H1 (cell line): Measurements from ENCODE around the gene DUOXA1. TPM values are rescaled to one million over a fixed set of nuclear protein-coding genes. Genes with fewer than 3 reads are reported as not detected.
A peak's percentile ranks its signal among the peaks of the same experiment; 100 is the strongest.

Experiments
- CTCF ChIA-PET: fragments of 300-600 bp; sonication (Branson Sonifier 250); formaldehyde crosslinking; loops from one replicate; lab custom pipeline; 2021; ENCODE audit not compliant: partially characterized antibody; lab: Charles Lee
- POLR2A ChIA-PET: fragments of 300-600 bp; sonication (Branson Sonifier 250); formaldehyde crosslinking; loops from one replicate; lab custom pipeline; 2021; ENCODE audit warnings: inconsistent platforms; ENCODE audit not compliant: partially characterized antibody; lab: Charles Lee
- DNase-seq, 2 experiments: peaks; one replicate each; pipeline versions ENCODE4 v3.0.0 to v3.0.0-alpha.2; 2010 to 2022; ENCODE audit warnings: low spot score in 2 of 2, low read depth in 1 of 2, mixed read lengths in 1 of 2
- FAIRE-seq: peaks from 2 replicates; lab custom pipeline; 2011; peaks lifted over from hg19 to GRCh38; lab: Jason Lieb, UNC
- H2AFZ ChIP-seq: 2 replicates; pipeline ENCODE4 v1.8.1; 2012; ENCODE audit warnings: low read length, inconsistent platforms
- H2AK5ac ChIP-seq: 2 replicates; pipeline ENCODE4 v1.6.1; 2013; ENCODE audit warnings: low read depth, low read length
- H2BK120ac ChIP-seq: replicated peaks from 2 replicates; pipeline ENCODE3; 2013; ENCODE audit warnings: low read depth, low read length, inconsistent platforms
- H2BK12ac ChIP-seq: 2 replicates; pipeline ENCODE4 v1.6.1; 2013; ENCODE audit warnings: low read depth, low read length
- H2BK15ac ChIP-seq: 2 replicates; pipeline ENCODE4 v1.6.1; 2013; ENCODE audit warnings: low read length
- H2BK20ac ChIP-seq: 2 replicates; pipeline ENCODE4 v1.6.1; 2013; ENCODE audit warnings: low read length
- H2BK5ac ChIP-seq: 2 replicates; pipeline ENCODE4 v1.6.1; 2013; ENCODE audit warnings: low read depth, low read length
- H3K14ac ChIP-seq: 2 replicates; pipeline ENCODE4 v1.6.1; 2013; ENCODE audit warnings: inconsistent platforms; ENCODE audit not compliant: insufficient read length
- H3K18ac ChIP-seq: 2 replicates; pipeline ENCODE4 v1.6.1; 2013; ENCODE audit warnings: low read length; ENCODE audit errors: extremely low read depth
- H3K23ac ChIP-seq: 2 replicates; pipeline ENCODE4 v1.6.1; 2013; ENCODE audit warnings: inconsistent platforms; ENCODE audit not compliant: insufficient read length
- H3K23me2 ChIP-seq: 2 replicates; pipeline ENCODE4 v1.6.1; 2013; ENCODE audit warnings: low read depth, low read length
- H3K27ac ChIP-seq: 2 replicates; pipeline ENCODE4 v1.6.1; 2011; ENCODE audit warnings: low read depth, low read length, inconsistent platforms
- H3K27me3 ChIP-seq, 4 experiments: replicated peaks in 1 of 4; 1 replicate in 1 of 4; 2 replicates in 3 of 4; pipeline versions ENCODE4 v1.6.1 to v1.8.1; 2011 to 2013; ENCODE audit warnings: low read length in 3 of 4, mild to moderate bottlenecking in 3 of 4, inconsistent platforms in 2 of 4, mixed read lengths in 2 of 4, moderate library complexity in 1 of 4; ENCODE audit not compliant: control insufficient read depth in 3 of 4, insufficient read depth in 3 of 4; ENCODE audit errors: extremely low read depth in 1 of 4
- H3K36me3 ChIP-seq, 4 experiments: 2 replicates each; pipeline versions ENCODE4 v1.6.1 to v1.8.1; 2011 to 2013; ENCODE audit warnings: mild to moderate bottlenecking in 4 of 4, low read length in 3 of 4, moderate library complexity in 2 of 4, control low read depth in 1 of 4, inconsistent platforms in 1 of 4; ENCODE audit not compliant: insufficient read depth in 4 of 4, control insufficient read depth in 2 of 4
- H3K4ac ChIP-seq: replicated peaks from 2 replicates; pipeline ENCODE3; 2013; ENCODE audit warnings: low read length, low read depth, mixed read lengths, inconsistent platforms; ENCODE audit not compliant: insufficient read length
- H3K4me1 ChIP-seq, 4 experiments: replicated peaks in 1 of 4; 1 replicate in 1 of 4; 2 replicates in 3 of 4; pipeline versions ENCODE4 v1.6.1 to v1.8.1; 2011 to 2013; ENCODE audit warnings: low read length in 3 of 4, inconsistent platforms in 2 of 4, mixed read lengths in 1 of 4; ENCODE audit not compliant: insufficient read depth in 4 of 4, control insufficient read depth in 3 of 4
- H3K4me2 ChIP-seq, 2 experiments: 2 replicates each; pipeline versions ENCODE4 v1.6.1 to v1.8.1; 2011 to 2013; ENCODE audit warnings: low read depth in 2 of 2, low read length in 2 of 2, control low read depth in 1 of 2, inconsistent platforms in 1 of 2, mild to moderate bottlenecking in 1 of 2; ENCODE audit not compliant: insufficient read depth in 1 of 2
- H3K4me3 ChIP-seq, 4 experiments: fragments of 200-600, 300-600 bp in 1 of 4; sonication (generic), shearing (Covaris generic), sonication (Bioruptor Twin) in 1 of 4; 2 replicates each; pipeline versions ENCODE4 v1.5.1 to v1.8.1; 2011 to 2016; ENCODE audit warnings: low read length in 4 of 4, low read depth in 3 of 4, control low read depth in 2 of 4, inconsistent platforms in 2 of 4, mild to moderate bottlenecking in 2 of 4, mixed read lengths in 1 of 4, moderate library complexity in 1 of 4; ENCODE audit not compliant: insufficient read depth in 2 of 4; ENCODE audit errors: extremely low read depth in 1 of 4
- H3K56ac ChIP-seq: replicated peaks from 2 replicates; pipeline ENCODE3; 2013; ENCODE audit warnings: low read depth, mild to moderate bottlenecking, mixed read lengths, low read length, inconsistent platforms; ENCODE audit not compliant: insufficient read length
- H3K79me1 ChIP-seq: 2 replicates; pipeline ENCODE4 v1.6.1; 2013; ENCODE audit warnings: low read depth, low read length, control low read depth
- H3K79me2 ChIP-seq, 2 experiments: 2 replicates each; pipeline versions ENCODE4 v1.6.1 to v1.8.1; 2012 to 2013; ENCODE audit warnings: low read length in 2 of 2, mild to moderate bottlenecking in 2 of 2, inconsistent platforms in 1 of 2; ENCODE audit not compliant: insufficient read depth in 2 of 2, control insufficient read depth in 1 of 2
- H3K9ac ChIP-seq, 4 experiments: replicated peaks in 1 of 4; 1 replicate in 1 of 4; 2 replicates in 3 of 4; pipeline versions ENCODE4 v1.6.1 to v1.8.1; 2011 to 2013; ENCODE audit warnings: low read depth in 3 of 4, low read length in 3 of 4, control low read depth in 2 of 4, mild to moderate bottlenecking in 2 of 4, moderate library complexity in 2 of 4, inconsistent platforms in 1 of 4; ENCODE audit errors: extremely low read depth in 1 of 4
- H3K9me3 ChIP-seq, 2 experiments: 2 replicates each; pipeline versions ENCODE4 v1.6.1 to v1.8.1; 2012 to 2013; ENCODE audit warnings: mild to moderate bottlenecking in 2 of 2, moderate library complexity in 2 of 2, control low read depth in 1 of 2, inconsistent platforms in 1 of 2, low read depth in 1 of 2, low read length in 1 of 2, mixed read lengths in 1 of 2; ENCODE audit not compliant: insufficient read depth in 2 of 2
- H4K20me1 ChIP-seq, 2 experiments: replicated peaks in 1 of 2; 2 replicates each; pipeline versions ENCODE3 to v1.8.1; 2011 to 2013; ENCODE audit warnings: inconsistent platforms in 2 of 2, low read length in 2 of 2, mild to moderate bottlenecking in 1 of 2; ENCODE audit not compliant: insufficient read depth in 2 of 2, control insufficient read depth in 1 of 2
- H4K5ac ChIP-seq: 2 replicates; pipeline ENCODE4 v1.6.1; 2013; ENCODE audit warnings: low read length, low read depth, mixed read lengths, inconsistent platforms; ENCODE audit not compliant: insufficient read length
- H4K8ac ChIP-seq: 2 replicates; pipeline ENCODE4 v1.8.0; 2013; ENCODE audit warnings: mild to moderate bottlenecking, moderate library complexity, low read length, inconsistent platforms; ENCODE audit not compliant: insufficient read depth; ENCODE audit errors: extremely low read depth
- H4K91ac ChIP-seq: replicated peaks from 2 replicates; pipeline ENCODE3; 2013; ENCODE audit warnings: low read length, mixed read lengths, inconsistent platforms; ENCODE audit not compliant: insufficient read length
- CEBPB ChIP-seq: IDR thresholded peaks from 2 replicates; pipeline ENCODE4 v1.6.1; 2012; ENCODE audit warnings: low read depth, low read length
- GABPA ChIP-seq: IDR thresholded peaks from 2 replicates; pipeline ENCODE4 v1.6.1; 2011; ENCODE audit warnings: mild to moderate bottlenecking, low read length, moderate library complexity, borderline replicate concordance; ENCODE audit not compliant: insufficient read depth
- SAP30 ChIP-seq: fragments of 300-600 bp; sonication (generic); IDR thresholded peaks from 2 replicates; pipeline ENCODE4 v1.7.1; 2012; ENCODE audit warnings: low read length, moderate library complexity, mild to moderate bottlenecking, inconsistent platforms; ENCODE audit not compliant: insufficient read depth, insufficient replicate concordance
- WGBS, 2 experiments: shearing (Covaris generic) in 1 of 2; methylation state at CpG; one replicate each; pipeline versions ENCODE4 v1.1.6 to v1.1.7; 2013 to 2015; ENCODE audit warnings: low lambda C conversion rate in 2 of 2, mixed read lengths in 2 of 2, inconsistent platforms in 1 of 2, low coverage in 1 of 2, missing lambda C conversion rate in 1 of 2; ENCODE audit not compliant: insufficient replicate concordance in 2 of 2, insufficient coverage in 1 of 2, insufficient read length in 1 of 2; ENCODE audit errors: extremely low coverage in 1 of 2, missing lambda C conversion rate in 1 of 2; 5-methylcytosine and 5-hydroxymethylcytosine counted together
- polyA plus RNA-seq, 7 experiments: library from polyadenylated mRNA; depleted of rRNA in 3 of 7; stranded (reverse) in 5 of 7; unstranded in 2 of 7; fragments of >200 nt in 5 of 7; fragments of 200-250 nt in 2 of 7; gene quantifications; 1 replicate in 5 of 7; 2 replicates in 1 of 7; 4 replicates in 1 of 7; pipeline versions ENCODE4 v1.2.1 to v1.2.3, GENCODE V29; 2011 to 2013; ENCODE audit warnings: missing spikeins in 2 of 7, mixed read lengths in 2 of 7
- total RNA-seq: library from RNA; stranded (reverse); fragmentation: NEBNext Ultra II Directional; extraction: Animal tissue kit (Norgen Biotek cat#: 25700); gene quantifications from 2 replicates; pipeline ENCODE4 v1.2.1, GENCODE V29; 2021

The DUOXA1 gene
- total and polyA plus RNA-seq, 2 of the 8 experiments (the other 6 are each of a cell fraction or from before 2014, with no cell fraction given): 0.18 TPM; not detected in 1

GRCh38 chr15:45132844-45133560 lies 3.3 kb upstream of the DUOXA1 start:
- Histone ChIP-seq H3K4me1 (peaks cover 0 to 10% (median 6%) of the 10 kb centered on the region in 4 experiments; a peak in 5 of 7 replicates), H2AK5ac (no peak overlapping the region), H2AFZ (no peak overlapping the region), H3K4ac (no peak overlapping the region), H3K79me2 (no peaks in the 10 kb centered on the region), H2BK15ac (no peak overlapping the region; the same call in 1 of the 2 replicates), H4K20me1 (peaks cover 0 to 2% of the 10 kb centered on the region in 2 experiments), H3K27me3 (peaks cover 78 to 93% (median 86%) of the 10 kb centered on the region in 4 experiments), H3K9ac (no peak overlapping the region), H3K14ac (no peak overlapping the region), H4K91ac (no peak overlapping the region), H3K27ac (no peak overlapping the region), H3K23me2 (peaks cover 5% of the 10 kb centered on the region; the same call in 1 of the 2 replicates), H3K4me2 (no peak overlapping the region), H4K5ac (no peak overlapping the region), H2BK12ac (peak overlapping the region; percentile 43; the same call in 1 of the 2 replicates), H3K23ac (no peak overlapping the region), H2BK5ac (no peak overlapping the region), H2BK120ac (no peak overlapping the region), H3K9me3 (no peaks in the 10 kb centered on the region), H2BK20ac (no peak overlapping the region), H3K79me1 (no peaks in the 10 kb centered on the region), H3K36me3 (no peaks in the 10 kb centered on the region), H4K8ac (no peak overlapping the region), H3K56ac (no peak overlapping the region), H3K4me3 (no peak overlapping the region), H3K18ac (no peak overlapping the region)
- TF ChIP-seq SAP30: no peak
- no peak for TF ChIP-seq CEBPB
- TF ChIP-seq GABPA: no peak
- ChIA-PET CTCF (interaction anchor here (0.6 to 7.9 kb wide), 8 partner anchors 9 to 1128 kb away, joined by 3 to 45 read pairs (median 7); partner anchors contain the start of genes DUOX2 and DUOXA2), POLR2A (interaction anchor here (1.9 kb wide), 1 partner anchor 17 kb away, joined by 4 read pairs; no protein-coding TSS in a partner anchor)
- FAIRE-seq (no peak), DNase-seq (no peak)
- WGBS, 2 experiments: 74% methylated on average over 3 of the region's 3 CpGs; no CpG with 5 or more reads in 1 of the 2 experiments
